Endodermal cell (in vitro differentiated cells): Measurements from ENCODE around the gene USB1. TPM values are rescaled to one million over a fixed set of nuclear protein-coding genes. Genes with fewer than 3 reads are reported as not detected.
"Not testable (repeated sequence)": the region's sequence is repeated elsewhere in the genome, so short reads cannot be mapped to it uniquely, and the experiment has no call there.

ENCODE experiments used
- DNase-seq: peaks from one replicate; pipeline ENCODE4 v3.0.0-alpha.2; 2017
- H3K27ac ChIP-seq: 2 replicates; pipeline ENCODE4 v1.5.1; 2013; ENCODE audit warnings: mild to moderate bottlenecking, low read depth, low read length, moderate library complexity
- H3K27me3 ChIP-seq: 2 replicates; pipeline ENCODE4 v1.6.1; 2013; ENCODE audit warnings: mild to moderate bottlenecking, low read length, moderate library complexity; ENCODE audit not compliant: insufficient read depth, control insufficient read depth, poor library complexity, severe bottlenecking
- H3K36me3 ChIP-seq: 2 replicates; pipeline ENCODE4 v1.7.0; 2013; ENCODE audit warnings: mild to moderate bottlenecking, low read length, moderate library complexity; ENCODE audit not compliant: control insufficient read depth, insufficient read depth
- H3K4me1 ChIP-seq: one replicate; pipeline ENCODE4 v1.7.0; 2013; ENCODE audit warnings: low read length; ENCODE audit not compliant: control insufficient read depth, insufficient read depth
- H3K4me3 ChIP-seq: 2 replicates; pipeline ENCODE4 v1.5.1; 2013; ENCODE audit warnings: mild to moderate bottlenecking, low read length, moderate library complexity
- H3K9ac ChIP-seq: 2 replicates; pipeline ENCODE4 v1.6.1; 2013; ENCODE audit warnings: mild to moderate bottlenecking, low read length, moderate library complexity; ENCODE audit not compliant: poor library complexity, severe bottlenecking; ENCODE audit errors: extremely low read depth
- H3K9me3 ChIP-seq: 2 replicates; pipeline ENCODE4 v1.6.1; 2013; ENCODE audit warnings: mild to moderate bottlenecking, low read length, moderate library complexity; ENCODE audit not compliant: control insufficient read depth
- H3K27ac Mint-ChIP-seq: 2 replicates; pipeline ENCODE4 v1.8.0; 2020; ENCODE audit warnings: mixed read lengths
- H3K27me3 Mint-ChIP-seq: 2 replicates; pipeline ENCODE4 v1.8.0; 2021; ENCODE audit warnings: mild to moderate bottlenecking, mixed read lengths; ENCODE audit not compliant: insufficient read depth
- H3K36me3 Mint-ChIP-seq: 2 replicates; pipeline ENCODE4 v1.8.0; 2020; ENCODE audit warnings: low read depth, mixed read lengths
- H3K4me1 Mint-ChIP-seq: 2 replicates; pipeline ENCODE4 v1.8.0; 2020; ENCODE audit warnings: mixed read lengths
- H3K4me3 Mint-ChIP-seq: 2 replicates; pipeline ENCODE4 v1.8.0; 2020; ENCODE audit warnings: mild to moderate bottlenecking, moderate library complexity, mixed read lengths
- H3K9me3 Mint-ChIP-seq: 2 replicates; pipeline ENCODE4 v1.8.0; 2020; ENCODE audit warnings: mild to moderate bottlenecking, mixed read lengths
- CTCF ChIP-seq: fragments of 200-600 bp; sonication (generic); conservative IDR thresholded peaks from 2 replicates; pipeline ENCODE4 v1.5.0; 2021; ENCODE audit warnings: antibody characterized with exemption, mild to moderate bottlenecking
- WGBS, 2 experiments: methylation state at CpG; one replicate each; pipeline versions ENCODE4 v1.1.5 to v1.1.7; 2013; ENCODE audit warnings: missing lambda C conversion rate in 2 of 2, mixed read lengths in 1 of 2; ENCODE audit not compliant: insufficient coverage in 1 of 2, insufficient read length in 1 of 2; 5-methylcytosine and 5-hydroxymethylcytosine counted together
- total RNA-seq, 2 donors: library from RNA; stranded (reverse); fragmentation: NEBNext Ultra II Directional in 1 of 2; extraction: Animal tissue kit (Norgen Biotek cat#: 25700) in 1 of 2; gene quantifications; 2 replicates in 1 of 2; 3 replicates in 1 of 2; pipeline ENCODE4 v1.2.1, GENCODE V29; 2021

USB1 gene
- total RNA-seq, 2 donors from 2014 or later, result 139 to 163 TPM

GRCh38 chr16:58002936-58003335 lies 1.7 kb downstream of the USB1 start:
- peaks cover 53% of the 10 kb centered on the region for H3K36me3 Mint-ChIP-seq
- no peak for TF ChIP-seq CTCF
- 94 to 96% methylated on average over 5 of the region's 5 CpGs for WGBS, 2 experiments
- peaks cover 16% of the 10 kb centered on the region for H3K4me1 ChIP-seq
- H3K9me3 Mint-ChIP-seq, result peaks cover 10% of the 10 kb centered on the region
- no peak for DNase-seq
- peaks cover 53% of the 10 kb centered on the region for H3K36me3 ChIP-seq
- H3K27ac ChIP-seq, result no peak overlapping the region
- peaks cover 19% of the 10 kb centered on the region for H3K9me3 ChIP-seq
- no peak overlapping the region for H3K27ac Mint-ChIP-seq
- no peak overlapping the region for H3K9ac ChIP-seq
- no peaks in the 10 kb centered on the region for H3K27me3 Mint-ChIP-seq
- no peaks in the 10 kb centered on the region for H3K27me3 ChIP-seq
- peak overlapping the region; percentile 89 for H3K4me3 Mint-ChIP-seq
- peak overlapping the region; percentile 87 for H3K4me3 ChIP-seq
- peaks cover 23% of the 10 kb centered on the region for H3K4me1 Mint-ChIP-seq

GRCh38 chr16:58004736-58005135 lies 3.5 kb downstream of the USB1 start:
- WGBS, 2 experiments, result 96 to 97% methylated on average over 9 to 12 of the region's 12 CpGs
- peaks cover 63% of the 10 kb centered on the region for H3K36me3 ChIP-seq
- Mint-ChIP-seq H3K36me3 (peaks cover 61% of the 10 kb centered on the region), H3K9me3 (peaks cover 12% of the 10 kb centered on the region), H3K4me1 (peaks cover 20% of the 10 kb centered on the region)
- not testable (repeated sequence) for H3K27ac Mint-ChIP-seq, H3K27me3 ChIP-seq, H3K9ac ChIP-seq, DNase-seq, H3K4me3 Mint-ChIP-seq, H3K27me3 Mint-ChIP-seq, H3K4me3 ChIP-seq, H3K27ac ChIP-seq
- H3K4me1 ChIP-seq, result peaks cover 11% of the 10 kb centered on the region
- H3K9me3 ChIP-seq, result peaks cover 19% of the 10 kb centered on the region

GRCh38 chr16:58009856-58010416 lies 8.7 kb downstream of the USB1 start:
- peak overlapping the region; percentile 27 for H3K4me3 Mint-ChIP-seq
- Histone ChIP-seq H3K4me1 (peaks cover 33% of the 10 kb centered on the region), H3K36me3 (peaks cover 77% of the 10 kb centered on the region), H3K27me3 (no peaks in the 10 kb centered on the region), H3K27ac (no peak overlapping the region), H3K4me3 (peak overlapping the region; percentile 50), H3K9me3 (peaks cover 19% of the 10 kb centered on the region), H3K9ac (no peak overlapping the region)
- H3K4me1 Mint-ChIP-seq, result peaks cover 42% of the 10 kb centered on the region
- 81 to 85% methylated on average over 9 to 11 of the region's 11 CpGs for WGBS, 2 experiments
- H3K27me3 Mint-ChIP-seq, result no peaks in the 10 kb centered on the region
- DNase-seq, result peak; percentile 57
- TF ChIP-seq CTCF, result no peak
- peaks cover 12% of the 10 kb centered on the region for H3K9me3 Mint-ChIP-seq
- peaks cover 64% of the 10 kb centered on the region for H3K36me3 Mint-ChIP-seq
- H3K27ac Mint-ChIP-seq, result peak overlapping the region; percentile 95

- H3K4me3 Mint-ChIP-seq, result peak overlapping the region; percentile 27
- peak overlapping the region; percentile 50 for H3K4me3 ChIP-seq
- peak overlapping the region; percentile 95 for H3K27ac Mint-ChIP-seq
- H3K9ac ChIP-seq, result peak overlapping the region; percentile 47
- TF ChIP-seq CTCF, result no peak
- H3K27ac ChIP-seq, result no peak overlapping the region
- 22 to 34% methylated on average over 1 to 3 of the region's 3 CpGs for WGBS, 2 experiments
- peak; percentile 92 for DNase-seq
- peaks cover 56% of the 10 kb centered on the region for H3K36me3 Mint-ChIP-seq
- peaks cover 33% of the 10 kb centered on the region for H3K4me1 ChIP-seq
- H3K27me3 ChIP-seq, result no peaks in the 10 kb centered on the region
- peaks cover 80% of the 10 kb centered on the region for H3K36me3 ChIP-seq
- peaks cover 42% of the 10 kb centered on the region for H3K4me1 Mint-ChIP-seq
- H3K27me3 Mint-ChIP-seq, result no peaks in the 10 kb centered on the region
- H3K9me3 Mint-ChIP-seq, result peaks cover 11% of the 10 kb centered on the region
- H3K9me3 ChIP-seq, result peaks cover 15% of the 10 kb centered on the region
Measured at GRCh38 chr16:58010886-58011285, 9.7 kb downstream of the USB1 start.
